Measurements from ENCODE around the gene NSMF.

Gene NSMF

GRCh38 chr9:137408651-137409405 is 50.3 kb downstream of the NSMF start:
- no peak for DNase-seq

GRCh38 chr9:137407590-137408300 is 51.4 kb downstream of the NSMF start:
- DNase-seq, result no peak

- DNase-seq, result peak; percentile 44
Measured at GRCh38 chr9:137406876-137407589, 52.1 kb downstream of the NSMF start.

- DNase-seq, result no peak
Measured at GRCh38 chr9:137406085-137406760, 52.9 kb downstream of the NSMF start.

- DNase-seq, result no peak
Measured at GRCh38 chr9:137405677-137406081, 53.5 kb downstream of the NSMF start.

GRCh38 chr9:137404961-137405567 is 54.1 kb downstream of the NSMF start:
- no peak for DNase-seq

- no peak for DNase-seq
Measured at GRCh38 chr9:137403269-137403668, 55.9 kb downstream of the NSMF start.

- DNase-seq, result no peak
Measured at GRCh38 chr9:137402746-137403145, 56.4 kb downstream of the NSMF start.

GRCh38 chr9:137398561-137399468 is 60.3 kb downstream of the NSMF start:
- no peak for DNase-seq

- DNase-seq, result no peak
Measured at GRCh38 chr9:137397675-137398423, 61.3 kb downstream of the NSMF start.

Measured in fibroblast of upper back skin (primary cell).